ENCODE results near the gene FARS2.
"Not testable (repeated sequence)": the region's sequence is repeated elsewhere in the genome, so short reads cannot be mapped to it uniquely, and the experiment has no call there.

The FARS2 gene

DNA sequence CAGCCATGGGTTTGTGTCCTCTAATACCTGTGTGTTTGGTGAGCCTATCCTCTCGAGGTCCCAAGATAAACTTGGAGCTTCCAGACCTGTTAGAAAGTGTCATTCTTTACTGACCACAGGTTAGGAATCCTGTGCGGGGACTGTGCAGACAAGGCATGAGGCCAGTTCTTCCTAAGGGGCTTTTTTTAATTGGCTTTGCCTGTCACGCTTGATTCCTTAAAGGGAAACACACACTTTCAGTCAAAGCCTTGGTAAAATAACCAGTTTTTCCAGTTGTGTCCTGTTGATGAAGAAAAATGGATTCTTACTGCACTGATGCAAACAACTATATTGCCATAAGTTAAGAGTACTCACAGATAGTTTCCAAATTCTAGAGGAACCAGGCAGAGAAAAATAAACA is 303.4 kb downstream of the FARS2 start:
- H3K27ac Mint-ChIP-seq; H3K4me3 Mint-ChIP-seq; H3K9me3 Mint-ChIP-seq; H3K27me3 Mint-ChIP-seq (ENCODE audit: low read depth); H3K36me3 Mint-ChIP-seq (ENCODE audit: low read depth); H3K4me1 Mint-ChIP-seq (ENCODE audit: low read depth): not testable (repeated sequence)

- peaks cover 1% of the 10 kb centered on the region for H3K36me3 Mint-ChIP-seq (ENCODE audit: low read depth)
- H3K27me3 Mint-ChIP-seq (ENCODE audit: low read depth): no peaks in the 10 kb centered on the region
- H3K4me3 Mint-ChIP-seq: no peak overlapping the region
- no peak overlapping the region for H3K27ac Mint-ChIP-seq
- peaks cover 2% of the 10 kb centered on the region for H3K4me1 Mint-ChIP-seq (ENCODE audit: low read depth)
- peaks cover 6% of the 10 kb centered on the region for H3K9me3 Mint-ChIP-seq
Observed at GRCh38 chr6:5565971-5566370, 304.7 kb downstream of the FARS2 start.

DNA sequence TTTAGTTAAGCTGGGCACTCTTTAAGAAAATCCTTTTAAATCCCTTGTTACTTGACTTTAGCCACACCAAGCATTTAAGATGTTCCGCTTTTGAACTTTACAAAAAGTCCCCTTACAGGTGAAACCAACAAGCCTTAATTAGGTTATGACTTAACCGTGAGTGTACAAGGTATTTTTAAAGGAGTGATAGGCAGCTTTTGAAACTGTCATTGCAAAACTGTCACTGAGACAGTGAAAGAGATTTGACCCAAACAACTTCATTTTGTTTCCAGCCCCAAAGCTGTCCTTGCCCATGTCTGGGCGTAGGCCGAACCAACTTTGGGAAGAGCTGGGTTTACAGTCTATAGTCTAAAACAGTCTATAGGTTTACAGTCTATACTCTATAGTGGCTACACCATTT is 305.4 kb downstream of the FARS2 start:
- peaks cover 6% of the 10 kb centered on the region for H3K9me3 Mint-ChIP-seq
- peaks cover 2% of the 10 kb centered on the region for H3K4me1 Mint-ChIP-seq (ENCODE audit: low read depth)
- no peak overlapping the region for H3K27ac Mint-ChIP-seq
- H3K4me3 Mint-ChIP-seq: no peak overlapping the region
- peaks cover 1% of the 10 kb centered on the region for H3K36me3 Mint-ChIP-seq (ENCODE audit: low read depth)
- H3K27me3 Mint-ChIP-seq (ENCODE audit: low read depth): no peaks in the 10 kb centered on the region

- Mint-ChIP-seq H3K36me3 (ENCODE audit: low read depth) (peaks cover 1% of the 10 kb centered on the region), H3K4me1 (ENCODE audit: low read depth) (peaks cover under 1% of the 10 kb centered on the region), H3K4me3 (no peak overlapping the region), H3K27ac (no peak overlapping the region), H3K9me3 (peaks cover 6% of the 10 kb centered on the region), H3K27me3 (ENCODE audit: low read depth) (no peaks in the 10 kb centered on the region)
Observed at GRCh38 chr6:5567352-5567751, 306.0 kb downstream of the FARS2 start.

DNA sequence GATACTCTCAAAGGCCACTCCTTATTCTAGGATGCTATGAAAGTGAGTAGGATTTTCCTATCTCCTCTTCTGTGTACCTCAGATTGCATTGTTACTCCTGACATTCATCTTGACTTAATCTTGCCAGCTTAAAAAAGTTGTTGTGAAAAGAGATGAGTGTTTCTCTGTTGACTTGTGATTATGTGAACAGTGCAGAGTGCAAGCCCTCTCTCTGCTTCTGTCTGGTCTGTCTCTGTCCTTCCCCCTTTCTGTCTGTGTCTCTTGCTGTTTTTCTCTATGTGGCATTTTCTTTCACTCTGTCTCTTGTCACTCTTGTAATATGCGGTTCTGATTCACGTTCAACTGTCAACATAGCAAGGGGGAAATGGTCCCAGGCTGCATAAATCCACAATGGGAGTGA is 306.6 kb downstream of the FARS2 start:
- H3K4me1 Mint-ChIP-seq (ENCODE audit: low read depth): no peaks in the 10 kb centered on the region
- H3K9me3 Mint-ChIP-seq: peaks cover 6% of the 10 kb centered on the region
- H3K36me3 Mint-ChIP-seq (ENCODE audit: low read depth): peaks cover 1% of the 10 kb centered on the region
- no peak overlapping the region for H3K4me3 Mint-ChIP-seq
- no peak overlapping the region for H3K27ac Mint-ChIP-seq
- no peaks in the 10 kb centered on the region for H3K27me3 Mint-ChIP-seq (ENCODE audit: low read depth)

- Mint-ChIP-seq H3K27me3 (ENCODE audit: low read depth) (no peaks in the 10 kb centered on the region), H3K4me3 (no peak overlapping the region), H3K9me3 (peaks cover 3% of the 10 kb centered on the region), H3K36me3 (ENCODE audit: low read depth) (no peaks in the 10 kb centered on the region), H3K27ac (no peak overlapping the region), H3K4me1 (ENCODE audit: low read depth) (no peaks in the 10 kb centered on the region)
Observed at GRCh38 chr6:5569491-5569890, 308.2 kb downstream of the FARS2 start.

DNA sequence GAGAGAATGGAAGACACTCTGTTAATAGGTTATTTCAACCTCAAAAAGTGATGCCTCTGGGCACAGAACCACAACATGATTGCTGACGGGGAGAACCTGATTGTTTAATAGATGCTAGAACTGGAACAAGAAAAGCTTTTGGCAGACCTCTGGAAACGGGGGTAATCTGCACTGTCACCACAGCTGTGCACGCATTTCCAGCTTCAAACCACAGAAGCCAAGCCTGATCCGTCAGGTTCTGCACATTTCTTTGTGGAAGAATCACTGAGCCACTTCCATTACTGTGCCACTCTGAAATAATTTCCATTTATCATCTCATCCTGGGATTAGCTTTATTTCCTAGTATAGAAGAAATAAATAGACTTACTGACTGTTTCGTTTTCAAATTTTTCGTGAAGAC is 309.3 kb downstream of the FARS2 start:
- Mint-ChIP-seq H3K27ac (no peak overlapping the region), H3K36me3 (ENCODE audit: low read depth) (no peaks in the 10 kb centered on the region), H3K27me3 (ENCODE audit: low read depth) (no peaks in the 10 kb centered on the region), H3K9me3 (no peaks in the 10 kb centered on the region), H3K4me3 (no peak overlapping the region), H3K4me1 (ENCODE audit: low read depth) (no peaks in the 10 kb centered on the region)

DNA sequence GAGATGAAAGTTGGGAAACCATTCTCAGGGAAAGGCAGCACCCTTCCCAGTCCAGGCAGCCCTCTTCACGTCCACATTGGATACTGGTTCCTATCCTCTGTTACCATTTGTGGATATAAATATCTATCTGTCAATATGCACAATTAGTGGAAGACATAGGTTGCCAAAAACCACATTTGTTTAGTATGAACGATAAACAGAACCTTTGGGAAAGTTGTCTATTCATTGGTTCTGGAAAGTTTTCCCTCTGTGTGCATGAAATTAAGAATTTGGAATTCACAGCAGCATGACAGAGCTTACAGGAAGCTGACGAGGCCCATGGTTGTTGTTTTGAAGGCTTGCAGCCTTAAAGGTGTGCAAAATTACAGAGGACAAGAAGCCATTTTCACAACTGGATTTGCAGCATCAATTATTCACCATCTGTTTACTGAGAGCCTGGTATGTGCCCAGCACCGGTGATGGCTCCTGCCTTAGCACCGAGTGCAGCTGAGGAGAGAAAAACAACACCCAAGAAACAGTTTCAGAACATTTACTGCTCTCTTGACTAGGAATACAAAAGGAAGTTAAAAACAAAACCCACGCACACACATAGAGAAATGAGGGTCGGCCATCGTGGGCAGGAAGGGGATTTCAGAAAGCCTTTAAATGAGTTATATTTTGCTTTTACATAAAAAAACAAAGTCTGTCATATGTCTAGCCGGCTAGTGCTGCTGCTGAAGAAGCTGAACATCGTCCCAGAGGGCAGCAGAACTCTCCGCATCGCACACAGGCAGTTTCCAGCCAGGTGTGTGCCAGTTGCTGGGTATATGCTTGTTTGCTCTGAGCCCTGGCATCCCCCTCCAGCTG is 319.6 kb downstream of the FARS2 start:
- peaks cover 6% of the 10 kb centered on the region for H3K4me1 Mint-ChIP-seq (ENCODE audit: low read depth)
- no peak overlapping the region for H3K27ac Mint-ChIP-seq
- peaks cover 4% of the 10 kb centered on the region for H3K36me3 Mint-ChIP-seq (ENCODE audit: low read depth)
- no peaks in the 10 kb centered on the region for H3K27me3 Mint-ChIP-seq (ENCODE audit: low read depth)
- H3K9me3 Mint-ChIP-seq: peaks cover 8% of the 10 kb centered on the region
- H3K4me3 Mint-ChIP-seq: peak overlapping the region; percentile 0

DNA sequence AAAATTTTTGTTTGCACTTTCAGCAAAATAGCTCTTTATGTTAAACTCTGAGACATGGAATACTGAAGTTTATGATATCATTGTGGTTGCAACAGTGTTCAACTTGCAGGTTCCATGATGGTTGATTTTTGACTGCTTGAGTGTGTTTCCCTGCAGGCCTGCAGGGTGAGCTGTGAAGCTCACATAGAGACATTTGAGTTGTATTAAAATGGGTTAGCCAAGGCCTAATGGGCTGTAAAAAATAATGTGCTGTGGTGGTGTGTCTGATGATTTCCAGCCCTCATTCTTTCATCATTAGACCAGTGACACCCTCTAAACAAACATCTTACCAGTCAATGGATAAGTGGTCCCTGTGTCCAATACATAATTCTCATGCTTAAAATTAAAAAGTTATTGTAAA is 321.4 kb downstream of the FARS2 start:
- H3K9me3 Mint-ChIP-seq: peaks cover 16% of the 10 kb centered on the region
- H3K4me1 Mint-ChIP-seq (ENCODE audit: low read depth): peaks cover 6% of the 10 kb centered on the region
- no peaks in the 10 kb centered on the region for H3K27me3 Mint-ChIP-seq (ENCODE audit: low read depth)
- H3K27ac Mint-ChIP-seq: no peak overlapping the region
- peaks cover 7% of the 10 kb centered on the region for H3K36me3 Mint-ChIP-seq (ENCODE audit: low read depth)
- no peak overlapping the region for H3K4me3 Mint-ChIP-seq

GRCh38 chr6:5583528-5583927 is 322.2 kb downstream of the FARS2 start:
- peaks cover 7% of the 10 kb centered on the region for H3K36me3 Mint-ChIP-seq (ENCODE audit: low read depth)
- H3K27ac Mint-ChIP-seq: no peak overlapping the region
- no peak overlapping the region for H3K4me3 Mint-ChIP-seq
- peaks cover 16% of the 10 kb centered on the region for H3K9me3 Mint-ChIP-seq
- no peaks in the 10 kb centered on the region for H3K27me3 Mint-ChIP-seq (ENCODE audit: low read depth)
- peaks cover 6% of the 10 kb centered on the region for H3K4me1 Mint-ChIP-seq (ENCODE audit: low read depth)

DNA sequence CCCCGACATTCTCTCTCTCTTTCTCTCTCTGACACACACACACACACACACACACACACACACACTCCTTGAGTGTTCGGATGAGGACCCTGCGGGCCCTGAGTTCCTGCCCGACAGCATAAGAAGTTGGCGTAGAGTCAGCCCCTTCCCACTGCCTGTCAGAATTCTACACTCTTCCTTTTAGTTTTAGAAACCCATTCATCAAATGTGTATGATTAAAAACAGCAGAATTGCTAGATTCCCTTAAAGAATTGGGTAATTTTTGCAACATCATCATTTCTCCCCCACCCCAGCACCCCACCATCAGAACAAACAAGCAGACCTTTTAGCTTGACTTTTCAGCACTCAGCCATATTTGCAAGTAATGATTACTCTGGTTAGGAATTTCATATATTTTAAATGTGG is 322.8 kb downstream of the FARS2 start:
- peaks cover 7% of the 10 kb centered on the region for H3K36me3 Mint-ChIP-seq (ENCODE audit: low read depth)
- H3K9me3 Mint-ChIP-seq: peaks cover 16% of the 10 kb centered on the region

DNA sequence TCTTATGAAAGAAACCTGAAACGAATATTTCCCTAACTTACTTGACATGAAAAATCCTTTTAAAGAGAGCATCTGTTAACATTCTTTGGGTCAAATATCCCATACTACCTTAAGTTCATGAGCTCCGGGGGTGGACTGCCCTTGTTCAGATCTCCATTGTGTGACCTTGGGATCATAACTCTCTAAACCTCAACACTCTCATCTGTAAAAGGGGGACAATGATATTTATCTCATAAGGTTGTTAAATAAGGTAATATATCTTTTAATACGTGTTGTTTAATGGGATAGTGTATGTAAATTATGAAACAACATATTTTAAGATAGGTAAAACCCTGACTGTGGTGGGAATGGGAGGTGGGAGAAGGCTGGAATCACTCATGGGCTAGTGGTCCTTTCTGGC is 326.3 kb downstream of the FARS2 start:
- H3K27ac Mint-ChIP-seq: no peak overlapping the region
- peaks cover 7% of the 10 kb centered on the region for H3K36me3 Mint-ChIP-seq (ENCODE audit: low read depth)
- H3K4me3 Mint-ChIP-seq: no peak overlapping the region
- H3K4me1 Mint-ChIP-seq (ENCODE audit: low read depth): no peaks in the 10 kb centered on the region
- H3K9me3 Mint-ChIP-seq: peaks cover 16% of the 10 kb centered on the region
- H3K27me3 Mint-ChIP-seq (ENCODE audit: low read depth): no peaks in the 10 kb centered on the region

More for the DNA sequence above, 322.8 kb downstream of the FARS2 start:
- Mint-ChIP-seq H3K4me1 (ENCODE audit: low read depth) (peaks cover 6% of the 10 kb centered on the region), H3K27ac (no peak overlapping the region), H3K4me3 (no peak overlapping the region), H3K27me3 (ENCODE audit: low read depth) (no peaks in the 10 kb centered on the region)

DNA sequence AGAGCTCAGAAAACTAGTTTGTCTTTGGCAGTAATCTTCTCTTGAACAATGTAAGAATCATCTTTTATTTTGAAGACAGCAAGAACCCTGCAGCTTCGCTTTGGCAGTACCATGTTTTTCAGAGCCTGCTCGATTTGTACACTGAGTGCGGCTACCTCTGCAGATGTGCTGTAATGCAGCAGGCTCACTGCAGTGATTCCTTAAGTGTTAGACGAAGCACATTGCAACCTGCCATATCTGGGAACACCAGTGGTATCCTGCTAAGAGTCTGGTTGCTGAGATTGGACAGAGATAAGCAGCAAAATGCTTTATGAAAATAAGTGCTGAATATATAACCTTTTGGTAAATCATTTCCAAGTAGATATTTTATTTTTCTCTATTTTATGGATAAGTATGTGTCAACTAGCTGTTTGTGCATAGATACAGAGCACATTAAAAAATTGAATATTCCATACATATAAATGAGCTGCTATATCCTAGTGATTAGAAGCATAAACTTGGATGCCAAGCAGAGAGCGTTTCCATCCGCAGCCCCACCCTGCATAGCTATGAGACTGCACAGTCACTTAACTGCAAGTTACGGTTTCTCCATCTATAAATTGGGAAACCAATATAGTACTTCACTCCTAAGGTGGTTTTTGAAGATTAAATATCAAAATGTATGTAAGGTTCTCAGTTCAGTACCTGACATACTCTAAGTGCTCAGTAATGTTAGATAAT is 328.3 kb downstream of the FARS2 start:
- peaks cover 16% of the 10 kb centered on the region for H3K9me3 Mint-ChIP-seq
- no peaks in the 10 kb centered on the region for H3K27me3 Mint-ChIP-seq (ENCODE audit: low read depth)
- H3K36me3 Mint-ChIP-seq (ENCODE audit: low read depth): peaks cover 5% of the 10 kb centered on the region
- H3K27ac Mint-ChIP-seq: no peak overlapping the region
- H3K4me1 Mint-ChIP-seq (ENCODE audit: low read depth): no peaks in the 10 kb centered on the region
- H3K4me3 Mint-ChIP-seq: no peak overlapping the region

DNA sequence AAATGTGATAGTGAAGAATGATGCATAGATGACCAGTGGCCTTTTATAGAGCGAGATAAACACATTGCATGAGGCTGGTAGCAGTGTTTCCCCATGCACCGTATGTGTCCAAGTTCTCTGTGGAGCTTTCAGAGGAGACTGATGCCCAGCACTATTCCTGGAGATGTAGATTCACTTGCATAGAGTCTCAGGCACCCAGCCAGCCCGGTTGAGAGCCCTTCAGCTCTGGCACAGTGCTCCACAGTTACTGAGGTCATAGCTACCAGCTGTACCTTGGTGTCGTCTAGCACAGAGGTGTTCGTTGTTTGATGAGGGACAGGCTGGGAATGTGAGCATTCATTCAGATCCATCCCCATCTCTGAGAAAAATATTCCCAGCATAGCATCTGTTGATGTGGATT is 328.9 kb downstream of the FARS2 start:
- H3K4me3 Mint-ChIP-seq: no peak overlapping the region
- H3K36me3 Mint-ChIP-seq (ENCODE audit: low read depth): peaks cover 5% of the 10 kb centered on the region
- H3K27me3 Mint-ChIP-seq (ENCODE audit: low read depth): no peaks in the 10 kb centered on the region
- no peaks in the 10 kb centered on the region for H3K4me1 Mint-ChIP-seq (ENCODE audit: low read depth)
- peaks cover 15% of the 10 kb centered on the region for H3K9me3 Mint-ChIP-seq
- H3K27ac Mint-ChIP-seq: no peak overlapping the region

DNA sequence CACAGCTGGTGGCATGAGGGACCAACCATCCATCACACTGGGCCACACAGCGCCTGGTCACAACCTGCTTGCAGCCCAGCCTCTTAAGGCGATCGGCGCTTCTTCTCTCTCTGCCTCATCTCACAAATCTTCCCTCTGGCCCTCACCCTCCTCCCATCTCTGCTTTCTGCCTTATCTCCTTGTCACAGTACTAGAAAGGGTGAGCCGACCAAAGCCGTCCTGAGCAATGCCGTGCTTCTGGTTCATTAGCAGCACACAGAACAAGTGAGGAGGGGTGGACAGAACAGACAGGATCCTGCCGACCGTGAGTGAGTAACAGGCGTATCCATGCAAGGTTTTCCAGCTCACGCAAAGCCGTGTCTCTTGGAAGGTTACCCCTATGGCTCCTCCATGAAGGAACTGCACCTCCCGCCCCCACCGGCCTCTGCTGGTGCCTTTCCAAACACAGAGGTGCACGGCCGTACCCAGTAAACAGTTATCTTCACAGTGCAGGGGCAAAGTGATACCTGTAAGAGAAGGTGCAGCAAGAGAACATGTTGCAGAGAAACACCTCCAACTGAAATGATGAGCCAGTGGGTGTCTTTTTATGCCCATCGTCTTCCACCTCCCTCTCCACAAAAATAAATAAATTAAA is 331.7 kb downstream of the FARS2 start:
- Mint-ChIP-seq H3K4me3 (no peak overlapping the region), H3K27ac (no peak overlapping the region), H3K36me3 (ENCODE audit: low read depth) (no peaks in the 10 kb centered on the region)

More for the DNA sequence above, 331.7 kb downstream of the FARS2 start:
- H3K9me3 Mint-ChIP-seq: no peaks in the 10 kb centered on the region
- no peaks in the 10 kb centered on the region for H3K4me1 Mint-ChIP-seq (ENCODE audit: low read depth)
- H3K27me3 Mint-ChIP-seq (ENCODE audit: low read depth): no peaks in the 10 kb centered on the region
